DOHH2 (cell line): Measurements from ENCODE around the gene OGFOD3.
"Not testable (repeated sequence)": the region's sequence is repeated elsewhere in the genome, so short reads cannot be mapped to it uniquely, and the experiment has no call there.

Experiments used
- H3F3A ChIP-seq: fragments of 200-600 bp; sonication (generic), shearing (Covaris generic); 2 replicates; pipeline ENCODE4 v1.6.0; 2016; ENCODE audit warnings: antibody characterized with exemption, mild to moderate bottlenecking; ENCODE audit not compliant: control insufficient read depth, insufficient read depth
- H3K27ac ChIP-seq: fragments of 200-600 bp; sonication (generic); 2 replicates; pipeline ENCODE4 v1.5.1; 2014; ENCODE audit warnings: low read depth, mild to moderate bottlenecking, low read length, moderate library complexity
- H3K27me3 ChIP-seq: fragments of 200-600 bp; sonication (generic); 2 replicates; pipeline ENCODE4 v1.6.1; 2014; ENCODE audit warnings: mild to moderate bottlenecking, low read length, mixed read lengths; ENCODE audit not compliant: control insufficient read depth
- H3K36me3 ChIP-seq: fragments of 200-600 bp; sonication (generic); 2 replicates; pipeline ENCODE4 v1.6.1; 2014; ENCODE audit warnings: mild to moderate bottlenecking, low read length, moderate library complexity, mixed read lengths; ENCODE audit not compliant: control insufficient read depth
- H3K4me1 ChIP-seq: fragments of 200-600 bp; sonication (generic); 2 replicates; pipeline ENCODE4 v1.6.1; 2014; ENCODE audit warnings: mild to moderate bottlenecking, low read length, mixed read lengths; ENCODE audit not compliant: control insufficient read depth
- H3K4me2 ChIP-seq: fragments of 200-600 bp; sonication (generic); 2 replicates; pipeline ENCODE4 v1.6.0; 2014; ENCODE audit warnings: mild to moderate bottlenecking, low read length, moderate library complexity
- H3K4me3 ChIP-seq: fragments of 200-600 bp; sonication (generic); 2 replicates; pipeline ENCODE4 v1.5.1; 2014; ENCODE audit warnings: mild to moderate bottlenecking, low read length, mixed read lengths
- H3K79me2 ChIP-seq: fragments of 200-600 bp; sonication (generic); 2 replicates; pipeline ENCODE4 v1.6.1; 2014; ENCODE audit warnings: mild to moderate bottlenecking, low read length, mixed read lengths; ENCODE audit not compliant: control insufficient read depth
- H3K9me2 ChIP-seq: fragments of 200-600 bp; sonication (generic); replicated peaks from 2 replicates; pipeline ENCODE4 v1.6.1; 2014; ENCODE audit warnings: mild to moderate bottlenecking, low read length, mixed read lengths; ENCODE audit not compliant: control insufficient read depth
- H3K9me3 ChIP-seq: fragments of 200-600 bp; sonication (generic); 2 replicates; pipeline ENCODE4 v1.6.1; 2014; ENCODE audit warnings: antibody characterized with exemption, low read length, mixed read lengths; ENCODE audit not compliant: control insufficient read depth, insufficient read depth
- H4K20me1 ChIP-seq: fragments of 200-600 bp; sonication (generic); 2 replicates; pipeline ENCODE4 v1.6.0; 2014; ENCODE audit warnings: low read depth, mild to moderate bottlenecking, antibody characterized with exemption, low read length, moderate library complexity; ENCODE audit not compliant: control insufficient read depth, insufficient read depth
- EZH2phosphoT487 ChIP-seq: fragments of 200-600 bp; sonication (generic); IDR thresholded peaks from 2 replicates; pipeline ENCODE4 v1.6.1; 2017; ENCODE audit warnings: borderline replicate concordance, mild to moderate bottlenecking, antibody characterized with exemption, low read length, moderate library complexity, mixed read lengths
- TF ChIP-seq, protein P1 (sequence below): fragments of 200-600 bp; sonication (generic); IDR thresholded peaks from one replicate; pipeline ENCODE4 v1.5.1; 2014; ENCODE audit warnings: antibody characterized with exemption, mild to moderate bottlenecking, low read depth, low read length; ENCODE audit not compliant: poor library complexity, severe bottlenecking

The OGFOD3 gene

DNA sequence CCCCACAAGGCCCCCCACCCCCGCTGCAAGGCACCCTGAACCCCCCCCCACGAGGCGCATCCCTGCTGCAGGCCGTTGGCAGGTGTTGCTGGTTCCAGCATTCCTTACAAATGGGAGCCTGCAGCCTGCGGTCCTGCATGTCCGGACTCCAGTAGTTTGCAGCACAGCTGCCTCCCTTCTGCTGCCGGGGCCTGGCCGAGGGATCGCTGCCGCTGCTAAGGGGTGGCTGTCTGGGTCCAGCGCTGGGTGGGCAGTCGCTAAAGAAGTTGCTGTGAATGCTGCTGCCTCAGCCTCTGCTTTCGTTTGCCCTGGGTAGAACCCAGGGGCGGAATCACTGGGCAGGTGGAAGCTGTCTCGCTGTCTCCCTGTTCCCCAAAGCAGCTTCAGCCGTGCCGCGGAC, 35.0 kb downstream of the OGFOD3 start:
- H4K20me1 ChIP-seq: no peaks in the 10 kb centered on the region
- no peak overlapping the region for H3K4me2 ChIP-seq
- H3K79me2 ChIP-seq: no peaks in the 10 kb centered on the region
- no peaks in the 10 kb centered on the region for H3K9me2 ChIP-seq
- H3K4me1 ChIP-seq: no peaks in the 10 kb centered on the region
- no peaks in the 10 kb centered on the region for H3F3A ChIP-seq
- no peaks in the 10 kb centered on the region for H3K9me3 ChIP-seq
- H3K27ac ChIP-seq: no peak overlapping the region
- TF ChIP-seq EZH2phosphoT487: no peak
- TF ChIP-seq, protein P1, sequence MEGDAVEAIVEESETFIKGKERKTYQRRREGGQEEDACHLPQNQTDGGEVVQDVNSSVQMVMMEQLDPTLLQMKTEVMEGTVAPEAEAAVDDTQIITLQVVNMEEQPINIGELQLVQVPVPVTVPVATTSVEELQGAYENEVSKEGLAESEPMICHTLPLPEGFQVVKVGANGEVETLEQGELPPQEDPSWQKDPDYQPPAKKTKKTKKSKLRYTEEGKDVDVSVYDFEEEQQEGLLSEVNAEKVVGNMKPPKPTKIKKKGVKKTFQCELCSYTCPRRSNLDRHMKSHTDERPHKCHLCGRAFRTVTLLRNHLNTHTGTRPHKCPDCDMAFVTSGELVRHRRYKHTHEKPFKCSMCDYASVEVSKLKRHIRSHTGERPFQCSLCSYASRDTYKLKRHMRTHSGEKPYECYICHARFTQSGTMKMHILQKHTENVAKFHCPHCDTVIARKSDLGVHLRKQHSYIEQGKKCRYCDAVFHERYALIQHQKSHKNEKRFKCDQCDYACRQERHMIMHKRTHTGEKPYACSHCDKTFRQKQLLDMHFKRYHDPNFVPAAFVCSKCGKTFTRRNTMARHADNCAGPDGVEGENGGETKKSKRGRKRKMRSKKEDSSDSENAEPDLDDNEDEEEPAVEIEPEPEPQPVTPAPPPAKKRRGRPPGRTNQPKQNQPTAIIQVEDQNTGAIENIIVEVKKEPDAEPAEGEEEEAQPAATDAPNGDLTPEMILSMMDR: no peak
- no peak overlapping the region for H3K4me3 ChIP-seq
- no peaks in the 10 kb centered on the region for H3K27me3 ChIP-seq
- H3K36me3 ChIP-seq: no peaks in the 10 kb centered on the region

DNA sequence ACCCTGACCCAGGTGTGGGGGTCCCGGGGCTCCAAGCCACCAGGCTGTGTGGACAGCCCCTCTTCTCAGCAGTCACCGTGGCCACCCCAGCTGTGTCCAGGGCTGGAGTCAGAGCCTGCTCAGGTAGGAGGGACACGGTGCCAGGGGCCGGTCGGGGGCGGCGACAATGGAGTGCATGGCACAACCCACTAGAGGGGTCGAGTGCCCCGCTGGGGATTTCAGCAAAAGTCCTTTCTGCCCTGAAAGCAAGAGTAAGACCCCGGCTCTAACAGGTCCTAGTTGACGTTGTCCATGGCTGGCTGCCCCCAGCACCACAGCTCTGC, 35.5 kb downstream of the OGFOD3 start:
- H4K20me1 ChIP-seq: no peaks in the 10 kb centered on the region
- no peak overlapping the region for H3K27ac ChIP-seq
- H3K4me3 ChIP-seq: no peak overlapping the region
- no peak overlapping the region for H3K4me2 ChIP-seq
- TF ChIP-seq, protein P1: no peak
- TF ChIP-seq EZH2phosphoT487: no peak
- H3K27me3 ChIP-seq: no peaks in the 10 kb centered on the region
- no peaks in the 10 kb centered on the region for H3F3A ChIP-seq
- H3K9me2 ChIP-seq: no peaks in the 10 kb centered on the region
- H3K79me2 ChIP-seq: no peaks in the 10 kb centered on the region
- H3K4me1 ChIP-seq: no peaks in the 10 kb centered on the region
- H3K36me3 ChIP-seq: no peaks in the 10 kb centered on the region
- H3K9me3 ChIP-seq: no peaks in the 10 kb centered on the region

DNA sequence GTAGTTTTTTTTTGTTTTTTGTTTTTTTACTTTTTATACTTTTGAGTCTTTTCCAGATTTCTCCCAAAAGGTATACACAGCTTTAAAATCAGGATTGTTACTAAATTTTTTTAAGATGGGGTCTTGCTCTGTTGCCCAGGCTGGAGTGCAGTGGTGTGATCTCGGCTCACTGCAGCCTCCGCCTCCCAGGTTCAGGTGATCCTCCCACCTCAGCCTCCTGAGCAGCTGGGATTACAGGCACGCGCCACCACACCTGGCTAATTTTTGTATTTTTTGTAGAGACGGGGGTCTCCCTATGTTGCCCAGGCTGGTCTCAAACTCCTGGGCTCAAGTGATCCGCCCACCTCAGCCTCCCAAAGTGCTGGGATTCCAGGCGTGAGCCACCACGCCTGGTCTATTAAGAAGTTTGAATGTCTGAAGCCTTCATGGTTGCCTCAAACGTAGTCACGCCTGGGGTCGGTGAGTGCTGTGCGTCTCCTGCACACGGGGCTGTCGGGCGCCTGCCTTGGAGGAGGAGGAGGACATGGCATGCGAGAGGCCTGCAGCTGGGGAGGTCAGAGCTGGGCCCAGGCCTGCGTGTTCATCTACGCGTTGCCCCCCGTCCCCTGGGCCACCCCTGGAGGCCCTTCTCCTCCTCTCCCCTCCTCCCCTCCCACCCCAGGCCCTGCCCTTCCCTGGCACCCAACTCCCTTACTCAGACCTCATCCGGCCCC, 36.0 kb downstream of the OGFOD3 start:
- H3K36me3 ChIP-seq, H3K27me3 ChIP-seq: not testable (repeated sequence)

DNA sequence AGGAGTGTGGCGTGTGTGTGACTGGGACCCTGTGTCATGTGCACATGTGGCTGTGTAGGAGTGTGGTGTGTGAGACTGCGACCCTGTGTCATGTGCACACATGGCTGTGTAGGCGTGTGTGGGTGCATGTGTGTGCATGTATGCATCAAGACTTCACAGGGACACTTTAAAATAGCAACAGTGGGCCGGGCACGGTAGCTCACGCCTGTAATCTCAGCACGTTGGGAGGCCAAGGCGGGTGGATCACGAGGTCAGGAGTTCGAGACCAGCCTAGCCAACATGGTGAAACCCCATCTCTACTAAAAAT, 36.7 kb downstream of the OGFOD3 start:
- not testable (repeated sequence) for H3K79me2 ChIP-seq, H3K4me3 ChIP-seq, H3K4me1 ChIP-seq, H3K27ac ChIP-seq, H3F3A ChIP-seq, H3K4me2 ChIP-seq, H3K27me3 ChIP-seq, H3K9me3 ChIP-seq, H3K36me3 ChIP-seq, H3K9me2 ChIP-seq, H4K20me1 ChIP-seq

More for the DNA sequence above, 36.0 kb downstream of the OGFOD3 start:
- H3F3A ChIP-seq, H3K79me2 ChIP-seq, H3K9me2 ChIP-seq, H3K9me3 ChIP-seq, H3K4me2 ChIP-seq, H3K27ac ChIP-seq, H3K4me3 ChIP-seq, H4K20me1 ChIP-seq, H3K4me1 ChIP-seq: not testable (repeated sequence)
